NCI-H226 (cell line): ENCODE results near the gene ADRM1.

ENCODE experiments used
- DNase-seq: peaks from one replicate; pipeline ENCODE4 v3.0.0-alpha.2; 2015

ADRM1 gene, protein sequence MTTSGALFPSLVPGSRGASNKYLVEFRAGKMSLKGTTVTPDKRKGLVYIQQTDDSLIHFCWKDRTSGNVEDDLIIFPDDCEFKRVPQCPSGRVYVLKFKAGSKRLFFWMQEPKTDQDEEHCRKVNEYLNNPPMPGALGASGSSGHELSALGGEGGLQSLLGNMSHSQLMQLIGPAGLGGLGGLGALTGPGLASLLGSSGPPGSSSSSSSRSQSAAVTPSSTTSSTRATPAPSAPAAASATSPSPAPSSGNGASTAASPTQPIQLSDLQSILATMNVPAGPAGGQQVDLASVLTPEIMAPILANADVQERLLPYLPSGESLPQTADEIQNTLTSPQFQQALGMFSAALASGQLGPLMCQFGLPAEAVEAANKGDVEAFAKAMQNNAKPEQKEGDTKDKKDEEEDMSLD

GRCh38 chr20:62302341-62303061, at the start of gene ADRM1:
Gene ADRM1 (plus strand): TSS chr20:62302997. CDS start chr20:62303569, 572 bp downstream.
- peak; percentile 95 for DNase-seq

- DNase-seq: no peak
Observed at GRCh38 chr20:62253398-62253797, 49.4 kb upstream of the ADRM1 start.

DNA sequence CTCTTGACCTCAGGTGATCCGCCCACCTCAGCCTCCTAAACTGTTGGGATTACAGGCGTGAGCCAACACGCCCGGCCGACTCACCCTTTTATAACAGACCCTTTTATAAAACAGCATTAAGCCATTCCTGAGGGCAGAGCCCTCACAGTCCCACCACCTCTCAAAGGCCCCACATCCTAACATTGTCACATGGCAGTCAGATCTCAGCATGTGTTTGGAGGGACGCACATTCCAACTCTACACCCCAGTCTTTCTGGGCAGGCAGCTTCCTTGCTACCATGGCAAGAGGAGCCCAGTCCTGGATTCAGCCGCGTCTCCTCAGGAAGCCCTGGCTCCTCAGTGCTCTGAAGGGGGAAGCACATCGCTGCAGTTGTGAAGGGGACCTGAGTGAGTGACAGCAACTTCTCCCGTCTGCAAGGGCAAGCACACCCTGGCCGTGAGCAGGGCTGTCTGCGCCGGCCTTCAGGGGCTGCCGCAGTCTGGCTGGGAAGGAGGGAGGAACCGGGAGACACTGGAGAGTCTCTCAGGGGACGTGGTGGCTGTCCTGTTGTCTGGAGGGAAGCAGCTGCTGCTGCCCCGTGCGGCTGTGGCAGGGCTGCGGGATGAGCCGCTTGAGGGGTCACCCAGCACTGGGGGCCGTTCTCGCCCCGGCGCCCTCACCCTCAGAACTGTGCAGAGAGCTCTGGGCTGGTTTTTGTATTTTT, 48.6 kb upstream of the ADRM1 start:
- DNase-seq: no peak

GRCh38 chr20:62255976-62256375, 46.8 kb upstream of the ADRM1 start:
- no peak for DNase-seq

DNA sequence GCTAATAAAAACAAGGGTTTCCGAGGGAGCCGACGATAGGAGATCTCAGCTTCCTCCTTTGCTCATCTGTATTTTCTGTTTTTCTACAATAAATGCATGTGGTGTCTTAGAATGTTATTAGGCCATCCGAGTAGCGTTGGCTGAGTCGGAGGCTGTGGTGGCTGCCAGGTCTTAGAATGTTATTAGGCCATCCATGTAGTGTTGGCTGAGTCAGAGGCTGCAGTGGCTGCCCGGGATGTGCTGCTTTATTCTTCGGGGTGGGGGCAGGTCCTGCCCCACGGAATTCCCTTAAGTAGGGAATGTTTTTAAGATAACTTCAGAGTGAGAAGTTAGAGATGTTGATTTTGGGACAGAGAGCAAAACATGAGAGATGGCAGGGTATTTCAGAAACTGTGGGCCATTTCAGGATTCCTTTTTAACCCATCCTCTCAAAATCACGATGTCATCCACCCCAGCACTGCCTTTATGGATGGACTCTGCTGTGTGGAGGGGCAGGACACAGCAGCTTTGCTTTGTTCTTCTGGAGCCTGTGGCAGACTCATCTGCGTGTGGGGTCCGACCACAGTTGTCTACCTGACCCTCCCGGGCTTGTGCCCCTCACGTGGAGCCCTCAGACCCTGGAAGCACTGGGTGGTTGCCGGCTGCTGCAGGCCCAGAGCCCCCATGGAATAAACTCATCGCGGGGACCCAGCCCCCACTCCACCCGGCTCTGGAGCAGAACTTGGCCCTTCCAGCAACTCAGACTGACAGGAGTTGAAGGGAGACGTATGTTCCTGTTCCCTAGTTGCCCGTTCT, 44.1 kb upstream of the ADRM1 start:
- DNase-seq: peak; percentile 48

- DNase-seq: no peak
Observed at GRCh38 chr20:62259294-62259565, 43.6 kb upstream of the ADRM1 start.

DNA sequence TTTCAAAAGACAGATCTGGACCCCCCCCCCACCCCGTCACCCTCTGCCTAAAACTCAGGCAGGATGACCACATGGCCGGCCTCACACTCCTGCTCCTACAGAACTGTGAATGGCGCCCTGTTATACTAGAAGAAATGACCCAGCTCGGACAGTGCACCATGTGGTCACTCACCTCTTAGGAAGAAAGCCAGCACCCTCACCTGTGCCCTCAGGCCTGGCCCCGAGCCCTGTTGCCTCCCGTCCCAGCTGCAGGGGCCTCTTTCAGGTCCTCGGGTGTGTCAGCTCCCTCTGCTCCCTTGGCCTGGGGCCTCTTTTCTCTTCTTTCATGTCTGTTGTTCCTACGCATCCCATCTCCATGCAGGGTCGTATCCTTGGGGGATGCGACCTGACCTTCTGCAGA, 40.7 kb upstream of the ADRM1 start:
- DNase-seq: no peak

DNA sequence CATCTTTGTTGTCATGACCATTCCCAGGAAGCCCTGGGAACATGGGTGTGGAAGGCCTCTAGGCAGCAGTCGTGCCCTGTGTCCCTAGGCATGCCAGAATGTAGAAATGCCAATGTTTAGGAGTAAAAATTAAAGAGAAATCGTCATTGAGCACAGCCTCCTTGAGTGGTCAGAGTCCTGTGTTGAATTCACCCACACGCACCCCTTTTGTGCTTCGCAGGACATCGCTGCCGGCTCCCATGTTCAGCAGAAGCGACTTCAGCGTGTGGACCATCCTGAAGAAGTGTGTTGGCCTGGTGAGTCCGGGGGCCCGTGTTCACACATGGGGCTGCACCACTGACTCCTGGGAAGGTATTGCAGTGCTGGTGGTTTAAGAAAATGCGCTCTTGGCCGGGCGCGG, 39.4 kb upstream of the ADRM1 start:
- no peak for DNase-seq

DNA sequence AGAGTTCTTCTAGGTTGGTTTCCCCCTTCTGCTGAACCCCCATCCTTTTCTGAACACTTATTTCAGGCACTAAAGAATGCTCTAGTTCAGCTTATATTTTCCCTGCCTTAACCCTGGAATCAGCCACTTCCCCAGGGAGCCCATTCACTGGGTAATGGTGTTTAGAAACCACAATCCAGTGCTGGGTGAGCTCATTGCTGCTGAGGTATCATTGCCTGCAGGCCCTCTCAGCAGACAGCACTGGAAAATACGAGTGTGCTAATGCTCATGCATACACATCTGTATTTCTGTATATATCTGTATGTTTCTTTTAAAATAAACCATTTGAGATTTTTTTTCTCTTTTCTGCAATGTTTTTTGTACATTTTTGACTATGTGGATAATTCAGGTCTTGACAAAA, 37.4 kb upstream of the ADRM1 start:
- no peak for DNase-seq

- DNase-seq: no peak
Observed at GRCh38 chr20:62266340-62266739, 36.5 kb upstream of the ADRM1 start.

GRCh38 chr20:62266851-62267250, 35.9 kb upstream of the ADRM1 start:
- no peak for DNase-seq

DNA sequence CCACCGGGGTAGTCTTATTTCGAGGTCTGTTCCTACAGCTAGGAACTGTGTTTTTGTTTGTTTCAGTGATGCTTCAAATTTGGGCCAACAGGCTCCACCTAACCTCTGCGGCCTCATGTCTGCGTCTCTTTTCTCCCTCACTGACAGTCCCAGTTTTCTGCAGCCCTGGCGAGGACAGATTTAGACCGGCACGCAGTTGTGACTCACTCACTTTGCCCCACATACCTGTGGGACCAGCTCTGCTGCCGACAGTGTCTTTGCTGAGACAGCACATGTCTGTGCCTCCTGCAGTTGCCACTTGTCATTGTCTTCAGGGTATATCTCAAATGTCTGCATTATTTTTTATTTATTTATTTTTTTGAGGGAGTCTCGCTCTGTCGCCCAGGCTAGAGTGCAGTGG, 35.3 kb upstream of the ADRM1 start:
- DNase-seq: no peak

- DNase-seq: no peak
Observed at GRCh38 chr20:62268228-62268900, 34.4 kb upstream of the ADRM1 start.

DNA sequence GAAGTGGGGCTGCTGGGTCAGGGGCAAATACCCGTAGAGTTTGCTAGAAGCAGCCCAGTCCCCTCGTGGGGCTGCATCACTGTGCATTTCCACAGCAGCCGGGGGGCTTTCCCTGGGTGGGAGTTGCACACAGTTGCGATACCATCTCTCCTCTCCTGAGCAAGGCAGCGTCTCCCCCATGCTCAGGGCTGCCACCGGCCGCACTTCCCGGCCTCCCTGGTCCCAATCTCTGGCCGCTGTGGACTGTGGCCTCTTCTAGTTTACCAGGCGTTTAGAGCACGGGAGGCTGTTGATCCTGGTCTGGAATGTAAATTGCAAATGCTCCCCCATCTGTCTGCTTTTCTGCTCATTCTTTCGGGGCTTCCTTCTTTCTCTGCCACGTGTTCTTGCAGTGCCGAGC, 33.4 kb upstream of the ADRM1 start:
- no peak for DNase-seq

GRCh38 chr20:62269871-62270270, 32.9 kb upstream of the ADRM1 start:
- no peak for DNase-seq

- no peak for DNase-seq
Observed at GRCh38 chr20:62272200-62272599, 30.6 kb upstream of the ADRM1 start.

- DNase-seq: no peak
Observed at GRCh38 chr20:62273416-62273815, 29.4 kb upstream of the ADRM1 start.

- DNase-seq: no peak
Observed at GRCh38 chr20:62274332-62274950, 28.4 kb upstream of the ADRM1 start.

- DNase-seq: no peak
Observed at GRCh38 chr20:62275219-62275618, 27.6 kb upstream of the ADRM1 start.

DNA sequence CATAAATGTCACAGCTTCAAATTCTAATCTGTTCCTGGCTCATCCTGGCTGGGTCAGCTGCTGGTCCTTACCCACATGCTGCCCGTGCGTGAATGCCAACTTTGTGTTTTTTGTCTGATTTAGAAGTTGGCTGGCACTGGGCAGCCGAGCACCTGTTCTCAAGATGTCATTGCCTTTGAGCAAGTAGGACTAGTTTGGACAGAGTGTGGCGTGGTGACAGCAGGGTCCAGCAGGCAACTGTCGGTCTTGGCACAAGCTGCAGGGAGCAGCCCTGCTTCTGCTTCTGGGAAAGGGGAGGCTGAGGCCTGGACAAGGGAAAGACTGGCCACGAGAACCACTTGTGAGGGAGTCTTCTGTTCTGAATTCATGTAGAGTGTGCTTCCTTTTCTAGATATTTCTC, 26.4 kb upstream of the ADRM1 start:
- no peak for DNase-seq

DNA sequence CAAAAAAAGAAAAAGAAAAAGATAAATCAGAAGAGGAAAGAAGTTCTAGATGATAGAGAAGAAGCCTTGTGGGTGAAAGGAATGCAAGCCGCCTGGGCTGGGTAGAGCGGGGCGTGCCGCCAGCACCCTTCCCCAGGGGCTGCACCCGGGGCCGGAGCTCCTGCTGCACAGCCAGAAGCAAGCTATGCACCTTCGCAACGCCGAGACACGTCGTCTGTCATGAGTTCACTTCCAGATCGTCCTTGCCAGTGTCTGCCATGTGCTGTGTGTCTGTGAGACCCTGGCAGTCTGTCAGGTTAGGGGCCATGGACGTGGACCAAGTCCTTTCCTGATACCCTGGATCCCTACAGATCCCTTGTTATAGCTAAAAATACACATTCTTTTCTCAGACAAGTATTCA, 25.5 kb upstream of the ADRM1 start:
- no peak for DNase-seq

DNA sequence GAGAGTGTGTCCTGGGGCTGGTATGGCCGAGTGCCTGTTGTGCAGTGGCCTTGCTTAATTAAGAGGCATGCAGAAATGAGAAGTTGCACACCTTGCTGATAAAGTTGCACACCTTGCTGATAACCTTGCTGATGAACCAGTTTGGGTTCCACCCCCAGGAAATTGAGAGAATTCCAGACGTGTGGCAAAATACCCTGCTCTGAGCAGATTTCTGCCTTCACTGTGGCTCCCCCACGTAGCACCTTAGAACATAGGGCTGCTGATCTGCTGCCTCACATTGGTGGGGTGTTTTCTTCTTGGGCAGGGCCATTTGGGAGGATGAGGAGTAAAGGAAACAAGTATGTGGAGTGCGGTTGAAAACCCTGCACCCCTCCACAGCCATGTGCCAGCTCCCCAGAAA, 22.5 kb upstream of the ADRM1 start:
- DNase-seq: no peak
